SK-N-SH (cell line): Measurements from ENCODE around the gene ATAD1. TPM values are rescaled to one million over a fixed set of nuclear protein-coding genes. Genes with fewer than 3 reads are reported as not detected.

Experiments used
- CTCF ChIA-PET: fragments of 300-600, 350-600 bp; formaldehyde crosslinking; extraction: SDS; loops from one replicate; lab custom pipeline; 2021; lab: Yijun Ruan, JAX
- POLR2A ChIA-PET: fragments of 350-600 bp; sonication (Branson Sonifier 250); formaldehyde crosslinking; extraction: SDS; loops from one replicate; lab custom pipeline; 2020; ENCODE audit warnings: antibody characterized with exemption, inconsistent platforms; lab: Yijun Ruan, JAX
- DNase-seq: peaks from one replicate; pipeline ENCODE4 v3.0.0; 2012
- H2AFZ ChIP-seq: fragments of 200-600 bp; sonication (generic); 2 replicates; pipeline ENCODE4 v1.8.1; 2016; ENCODE audit warnings: antibody characterized with exemption, mild to moderate bottlenecking, low read depth
- H3F3A ChIP-seq: fragments of 200-600 bp; sonication (generic); replicated peaks from 2 replicates; pipeline ENCODE3; 2016; ENCODE audit warnings: antibody characterized with exemption, mild to moderate bottlenecking; ENCODE audit not compliant: insufficient read depth
- H3K27ac ChIP-seq, 2 experiments: fragments of 200-500 bp in 1 of 2; fragments of 200-600 bp in 1 of 2; sonication (Bioruptor generic) in 1 of 2; sonication (generic), shearing (Covaris generic) in 1 of 2; 2 replicates each; pipeline versions ENCODE4 v1.5.1 to v1.6.1; 2014 to 2016; ENCODE audit warnings: low read depth in 2 of 2, inconsistent platforms in 1 of 2, low read length in 1 of 2, mild to moderate bottlenecking in 1 of 2, mixed read lengths in 1 of 2
- H3K27me3 ChIP-seq: fragments of 200-600 bp; sonication (generic), shearing (Covaris generic); 2 replicates; pipeline ENCODE4 v1.6.1; 2016; ENCODE audit warnings: mixed run types; ENCODE audit not compliant: insufficient read depth
- H3K36me3 ChIP-seq, 2 experiments: fragments of 200-500 bp in 1 of 2; fragments of 200-600 bp in 1 of 2; sonication (Bioruptor generic) in 1 of 2; sonication (generic) in 1 of 2; replicated peaks in 1 of 2; 2 replicates each; pipeline versions ENCODE3 to v1.5.1; 2014 to 2016; ENCODE audit warnings: low read length in 1 of 2, mild to moderate bottlenecking in 1 of 2; ENCODE audit not compliant: insufficient read depth in 2 of 2, control insufficient read depth in 1 of 2
- H3K4me1 ChIP-seq, 2 experiments: fragments of 200-500 bp in 1 of 2; fragments of 200-600 bp in 1 of 2; sonication (Bioruptor generic) in 1 of 2; sonication (generic), shearing (Covaris generic) in 1 of 2; 2 replicates each; pipeline versions ENCODE4 v1.5.1 to v1.6.1; 2014 to 2016; ENCODE audit warnings: low read depth in 1 of 2, low read length in 1 of 2, mixed run types in 1 of 2; ENCODE audit not compliant: insufficient read depth in 2 of 2, control insufficient read depth in 1 of 2
- H3K4me2 ChIP-seq: fragments of 200-600 bp; sonication (generic), shearing (Covaris generic); 2 replicates; pipeline ENCODE4 v1.6.1; 2017; ENCODE audit warnings: mixed run types
- H3K4me3 ChIP-seq, 2 experiments: fragments of 200-500 bp in 1 of 2; fragments of 200-600 bp in 1 of 2; sonication (Bioruptor generic) in 1 of 2; sonication (generic), shearing (Covaris generic) in 1 of 2; 2 replicates each; pipeline versions ENCODE4 v1.5.1 to v1.8.1; 2014 to 2016; ENCODE audit warnings: low read depth in 2 of 2, inconsistent platforms in 1 of 2, low read length in 1 of 2, mild to moderate bottlenecking in 1 of 2, mixed read lengths in 1 of 2, moderate library complexity in 1 of 2
- H3K79me2 ChIP-seq: fragments of 200-600 bp; sonication (generic); 2 replicates; pipeline ENCODE4 v1.8.1; 2017; ENCODE audit warnings: mild to moderate bottlenecking; ENCODE audit not compliant: insufficient read depth
- H3K9ac ChIP-seq: fragments of 200-600 bp; sonication (generic); 2 replicates; pipeline ENCODE4 v1.6.1; 2017; ENCODE audit warnings: mixed run types
- H3K9me2 ChIP-seq: fragments of 200-600 bp; sonication (generic); 2 replicates; pipeline ENCODE4 v1.6.1; 2017; ENCODE audit warnings: mixed run types
- H3K9me3 ChIP-seq: fragments of 200-600 bp; sonication (generic); 2 replicates; pipeline ENCODE4 v1.6.1; 2017; ENCODE audit warnings: mixed run types, mild to moderate bottlenecking, moderate library complexity
- H4K20me1 ChIP-seq: fragments of 200-600 bp; sonication (generic); 2 replicates; pipeline ENCODE4 v1.6.1; 2017; ENCODE audit warnings: mild to moderate bottlenecking, mixed run types; ENCODE audit not compliant: insufficient read depth
- CHD2 ChIP-seq: fragments of 150-350 bp; IDR thresholded peaks from 2 replicates; pipeline ENCODE4 v1.6.1; 2018; ENCODE audit warnings: low read length; ENCODE audit not compliant: partially characterized antibody
- EP300 ChIP-seq, 2 experiments: IDR thresholded peaks; 2 replicates each; pipeline versions ENCODE4 v1.4.0 to v1.6.1; 2012; ENCODE audit warnings: borderline replicate concordance in 1 of 2, low read depth in 1 of 2, low read length in 1 of 2
- EZH2phosphoT487 ChIP-seq: fragments of 200-600 bp; sonication (generic); IDR thresholded peaks from 2 replicates; pipeline ENCODE4 v1.6.1; 2017; ENCODE audit warnings: low read depth, mixed run types, mild to moderate bottlenecking, antibody characterized with exemption, moderate library complexity, borderline replicate concordance
- FOSL2 ChIP-seq: IDR thresholded peaks from 2 replicates; pipeline ENCODE4 v1.4.0; 2012; ENCODE audit warnings: low read depth, mild to moderate bottlenecking, moderate library complexity, borderline replicate concordance
- FOXM1 ChIP-seq: IDR thresholded peaks from 2 replicates; pipeline ENCODE4 v1.4.0; 2012; ENCODE audit warnings: low read depth, mild to moderate bottlenecking
- GABPA ChIP-seq: IDR thresholded peaks from 2 replicates; pipeline ENCODE4 v1.4.0; 2012; ENCODE audit warnings: low read depth, mild to moderate bottlenecking
- MEF2A ChIP-seq: IDR thresholded peaks from 2 replicates; pipeline ENCODE4 v1.4.0; 2012; ENCODE audit warnings: low read depth, borderline replicate concordance
- NFIC ChIP-seq: IDR thresholded peaks from 2 replicates; pipeline ENCODE4 v1.4.0; 2012; ENCODE audit warnings: borderline replicate concordance
- NRF1 ChIP-seq: IDR thresholded peaks from 2 replicates; pipeline ENCODE4 v1.6.1; 2012; ENCODE audit warnings: low read depth, mild to moderate bottlenecking, low read length
- RAD21 ChIP-seq: IDR thresholded peaks from 2 replicates; pipeline ENCODE4 v1.6.1; 2012; ENCODE audit warnings: mild to moderate bottlenecking, low read length
- RCOR1 ChIP-seq: fragments of 150-350 bp; IDR thresholded peaks from 2 replicates; pipeline ENCODE4 v1.6.1; 2017; ENCODE audit warnings: antibody characterized with exemption, low read length
- RXRA ChIP-seq: IDR thresholded peaks from 2 replicates; pipeline ENCODE4 v1.4.0; 2012; ENCODE audit warnings: low read depth, mild to moderate bottlenecking, borderline replicate concordance
- SMC3 ChIP-seq: IDR thresholded peaks from 2 replicates; pipeline ENCODE4 v1.6.1; 2012; ENCODE audit warnings: low read depth, low read length, improper control_type of control experiment
- TAF1 ChIP-seq: IDR thresholded peaks from 2 replicates; pipeline ENCODE4 v1.6.1; 2012; ENCODE audit warnings: low read depth, mild to moderate bottlenecking, low read length, moderate library complexity, borderline replicate concordance
- TEAD4 ChIP-seq: IDR thresholded peaks from 2 replicates; pipeline ENCODE4 v1.4.0; 2012; ENCODE audit warnings: mild to moderate bottlenecking, borderline replicate concordance; ENCODE audit not compliant: insufficient read depth
- WGBS: methylation state at CpG from one replicate; pipeline ENCODE4 v1.1.6; 2017; ENCODE audit warnings: low lambda C conversion rate; 5-methylcytosine and 5-hydroxymethylcytosine counted together
- polyA plus RNA-seq, 3 experiments: library from polyadenylated mRNA; depleted of rRNA; stranded (reverse); fragments of >200 nt; gene quantifications; 2 replicates each; pipeline ENCODE4 v1.2.3, GENCODE V29; 2012
- TF ChIP-seq, protein P1 (sequence below): IDR thresholded peaks from 2 replicates; pipeline ENCODE4 v1.4.0; 2012; ENCODE audit warnings: low read depth
- TF ChIP-seq, protein P2 (sequence below): fragments of 200-600 bp; sonication (generic); IDR thresholded peaks from 2 replicates; pipeline ENCODE4 v1.6.1; 2017; ENCODE audit warnings: antibody characterized with exemption, mild to moderate bottlenecking, moderate library complexity
- TF ChIP-seq, protein P3 (sequence below): IDR thresholded peaks from 2 replicates; pipeline ENCODE4 v1.6.1; 2012; ENCODE audit warnings: mild to moderate bottlenecking, low read depth, low read length, moderate library complexity
- TF ChIP-seq, protein P4 (sequence below): IDR thresholded peaks from 2 replicates; pipeline ENCODE4; 2012

ATAD1 gene
- polyA plus RNA-seq, 1 of the 3 experiments (the other 2 are of a cell fraction): 13.5 TPM

DNA sequence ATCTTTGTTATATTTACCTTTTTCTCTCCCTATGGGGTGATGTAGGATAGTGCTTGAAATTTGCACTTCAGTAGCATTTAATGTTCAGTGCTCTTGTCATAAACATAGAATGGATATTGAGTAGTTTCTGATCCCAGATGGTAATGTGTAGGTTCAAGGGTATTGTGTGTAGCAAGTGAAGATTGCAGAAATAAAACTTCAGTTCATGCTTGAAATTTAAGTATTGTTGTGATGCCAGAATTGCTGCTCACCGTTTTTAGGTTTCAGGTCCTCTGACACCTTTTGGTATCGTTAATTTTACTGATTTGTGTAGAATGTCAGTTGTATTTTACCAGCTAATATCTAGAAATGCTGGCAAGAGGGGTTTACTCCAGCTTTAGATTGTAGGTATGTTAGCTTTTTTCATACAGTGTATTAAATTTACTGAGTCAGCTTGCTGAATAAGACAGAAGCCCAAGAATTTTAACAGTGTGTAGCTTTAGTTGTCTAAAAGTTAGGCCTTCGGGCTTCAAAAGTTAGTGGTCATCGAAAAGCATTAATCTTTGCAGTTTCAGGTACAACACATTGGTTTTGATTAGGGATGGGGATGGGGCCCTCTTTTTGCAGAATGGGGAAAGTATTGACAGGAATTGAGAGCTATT is 47.3 kb upstream of the ATAD1 start:
- peak overlapping the region; percentile 94 for H3K9ac ChIP-seq
- H3F3A ChIP-seq: peaks cover 32% of the 10 kb centered on the region
- TF ChIP-seq SMC3: no peak
- no peak for TF ChIP-seq GABPA
- no peak for TF ChIP-seq EP300 (IDR thresholded peaks at IDR 0.05; ENCODE audit: borderline replicate concordance in 1 of 2, low read depth in 1 of 2, low read length in 1 of 2)
- TF ChIP-seq RCOR1: no peak
- TF ChIP-seq RAD21: no peak
- no peak for TF ChIP-seq TAF1
- TF ChIP-seq EZH2phosphoT487: no peak
- TF ChIP-seq NFIC: no peak
- TF ChIP-seq, protein P1, sequence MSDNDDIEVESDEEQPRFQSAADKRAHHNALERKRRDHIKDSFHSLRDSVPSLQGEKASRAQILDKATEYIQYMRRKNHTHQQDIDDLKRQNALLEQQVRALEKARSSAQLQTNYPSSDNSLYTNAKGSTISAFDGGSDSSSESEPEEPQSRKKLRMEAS: no peak
- no peak for TF ChIP-seq NRF1
- no peak for TF ChIP-seq RXRA
- TF ChIP-seq CHD2: no peak
- TF ChIP-seq, all 33 proteins: peak for 0
- Histone ChIP-seq H4K20me1 (peaks cover 53% of the 10 kb centered on the region), H3K36me3 (peaks cover 11 to 13% of the 10 kb centered on the region in 2 experiments), H3K4me1 (peaks cover 5 to 14% of the 10 kb centered on the region in 2 experiments; a peak in 3 of 4 replicates), H3K27ac (peak overlapping the region; percentile 69 to 91), H3K27me3 (no peaks in the 10 kb centered on the region), H3K79me2 (peaks cover 67% of the 10 kb centered on the region), H3K9me3 (no peaks in the 10 kb centered on the region), H3K4me2 (peak overlapping the region; percentile 76), H3K9me2 (no peaks in the 10 kb centered on the region), H2AFZ (no peak overlapping the region), H3K4me3 (peak overlapping the region; percentile 79 to 97)
- ChIA-PET POLR2A (interaction anchor here (0.6 kb wide), 1 partner anchor 176 kb away, joined by 3 read pairs; no protein-coding TSS in a partner anchor), CTCF (interaction anchor here (0.9 to 2.0 kb wide), 3 partner anchors 519 to 687 kb away, joined by 4 to 11 read pairs (median 4); no protein-coding TSS in a partner anchor)
- DNase-seq: no peak
- 3% methylated on average over 4 of the region's 4 CpGs for WGBS

DNA sequence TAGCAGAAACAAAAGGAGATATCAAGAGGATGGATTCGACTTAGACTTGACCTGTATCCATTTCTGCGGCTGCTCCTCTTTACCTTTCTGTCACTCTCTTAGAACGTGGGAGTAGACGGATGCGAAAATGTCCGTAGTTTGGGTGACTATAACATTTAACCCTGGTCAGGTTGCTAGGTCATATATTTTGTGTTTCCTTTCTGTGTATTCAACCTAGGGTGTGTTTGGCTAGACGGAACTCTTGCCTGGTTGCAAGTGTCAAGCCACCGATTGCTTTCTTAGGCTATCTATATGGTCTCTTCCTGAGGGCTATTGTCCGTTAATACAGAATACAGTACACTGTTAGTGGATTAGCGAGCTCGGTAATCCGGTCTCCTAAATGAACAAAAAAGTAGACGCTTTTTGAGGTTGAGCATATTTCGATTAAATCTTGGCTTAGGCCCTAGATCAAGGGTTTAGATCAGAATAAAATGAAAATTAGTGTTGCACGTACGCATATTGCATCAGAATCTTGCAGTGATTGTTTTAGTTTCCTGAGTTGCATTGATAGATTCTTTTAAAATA is 46.6 kb upstream of the ATAD1 start:
- peak overlapping the region; percentile 79 to 97 for H3K4me3 ChIP-seq
- peaks cover 48% of the 10 kb centered on the region for H4K20me1 ChIP-seq
- peak overlapping the region; percentile 94 for H3K9ac ChIP-seq
- no peak overlapping the region for H2AFZ ChIP-seq
- under 1% methylated on average over 16 of the region's 16 CpGs for WGBS
- H3K27me3 ChIP-seq: no peaks in the 10 kb centered on the region
- no peaks in the 10 kb centered on the region for H3K9me2 ChIP-seq
- peaks cover 60% of the 10 kb centered on the region for H3K79me2 ChIP-seq
- CTCF ChIA-PET: interaction anchor here (1.2 to 2.0 kb wide), 2 partner anchors 522 to 525 kb away, joined by 3 to 11 read pairs; no protein-coding TSS in a partner anchor
- H3K4me2 ChIP-seq: peak overlapping the region; percentile 76
- no peaks in the 10 kb centered on the region for H3K9me3 ChIP-seq
- peak overlapping the region; percentile 69 to 91 for H3K27ac ChIP-seq
- H3K36me3 ChIP-seq: peaks cover 11 to 13% of the 10 kb centered on the region in 2 experiments
- DNase-seq: no peak
- peaks cover 0 to 13% of the 10 kb centered on the region in 2 experiments; a peak in 3 of 4 replicates for H3K4me1 ChIP-seq
- peaks cover 38% of the 10 kb centered on the region for H3F3A ChIP-seq
- POLR2A ChIA-PET: interaction anchor here (0.6 to 3.0 kb wide), 4 partner anchors 24 to 523 kb away, joined by 3 to 37 read pairs (median 4); no protein-coding TSS in a partner anchor
- TF ChIP-seq FOSL2 (no peak), FOXM1 (no peak), EZH2phosphoT487 (no peak), EP300 (IDR thresholded peaks at IDR 0.05; ENCODE audit: borderline replicate concordance in 1 of 2, low read depth in 1 of 2, low read length in 1 of 2) (no peak), TEAD4 (no peak), MEF2A (no peak)
- TF ChIP-seq, protein P2, sequence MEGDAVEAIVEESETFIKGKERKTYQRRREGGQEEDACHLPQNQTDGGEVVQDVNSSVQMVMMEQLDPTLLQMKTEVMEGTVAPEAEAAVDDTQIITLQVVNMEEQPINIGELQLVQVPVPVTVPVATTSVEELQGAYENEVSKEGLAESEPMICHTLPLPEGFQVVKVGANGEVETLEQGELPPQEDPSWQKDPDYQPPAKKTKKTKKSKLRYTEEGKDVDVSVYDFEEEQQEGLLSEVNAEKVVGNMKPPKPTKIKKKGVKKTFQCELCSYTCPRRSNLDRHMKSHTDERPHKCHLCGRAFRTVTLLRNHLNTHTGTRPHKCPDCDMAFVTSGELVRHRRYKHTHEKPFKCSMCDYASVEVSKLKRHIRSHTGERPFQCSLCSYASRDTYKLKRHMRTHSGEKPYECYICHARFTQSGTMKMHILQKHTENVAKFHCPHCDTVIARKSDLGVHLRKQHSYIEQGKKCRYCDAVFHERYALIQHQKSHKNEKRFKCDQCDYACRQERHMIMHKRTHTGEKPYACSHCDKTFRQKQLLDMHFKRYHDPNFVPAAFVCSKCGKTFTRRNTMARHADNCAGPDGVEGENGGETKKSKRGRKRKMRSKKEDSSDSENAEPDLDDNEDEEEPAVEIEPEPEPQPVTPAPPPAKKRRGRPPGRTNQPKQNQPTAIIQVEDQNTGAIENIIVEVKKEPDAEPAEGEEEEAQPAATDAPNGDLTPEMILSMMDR: no peak
- TF ChIP-seq, protein P3, sequence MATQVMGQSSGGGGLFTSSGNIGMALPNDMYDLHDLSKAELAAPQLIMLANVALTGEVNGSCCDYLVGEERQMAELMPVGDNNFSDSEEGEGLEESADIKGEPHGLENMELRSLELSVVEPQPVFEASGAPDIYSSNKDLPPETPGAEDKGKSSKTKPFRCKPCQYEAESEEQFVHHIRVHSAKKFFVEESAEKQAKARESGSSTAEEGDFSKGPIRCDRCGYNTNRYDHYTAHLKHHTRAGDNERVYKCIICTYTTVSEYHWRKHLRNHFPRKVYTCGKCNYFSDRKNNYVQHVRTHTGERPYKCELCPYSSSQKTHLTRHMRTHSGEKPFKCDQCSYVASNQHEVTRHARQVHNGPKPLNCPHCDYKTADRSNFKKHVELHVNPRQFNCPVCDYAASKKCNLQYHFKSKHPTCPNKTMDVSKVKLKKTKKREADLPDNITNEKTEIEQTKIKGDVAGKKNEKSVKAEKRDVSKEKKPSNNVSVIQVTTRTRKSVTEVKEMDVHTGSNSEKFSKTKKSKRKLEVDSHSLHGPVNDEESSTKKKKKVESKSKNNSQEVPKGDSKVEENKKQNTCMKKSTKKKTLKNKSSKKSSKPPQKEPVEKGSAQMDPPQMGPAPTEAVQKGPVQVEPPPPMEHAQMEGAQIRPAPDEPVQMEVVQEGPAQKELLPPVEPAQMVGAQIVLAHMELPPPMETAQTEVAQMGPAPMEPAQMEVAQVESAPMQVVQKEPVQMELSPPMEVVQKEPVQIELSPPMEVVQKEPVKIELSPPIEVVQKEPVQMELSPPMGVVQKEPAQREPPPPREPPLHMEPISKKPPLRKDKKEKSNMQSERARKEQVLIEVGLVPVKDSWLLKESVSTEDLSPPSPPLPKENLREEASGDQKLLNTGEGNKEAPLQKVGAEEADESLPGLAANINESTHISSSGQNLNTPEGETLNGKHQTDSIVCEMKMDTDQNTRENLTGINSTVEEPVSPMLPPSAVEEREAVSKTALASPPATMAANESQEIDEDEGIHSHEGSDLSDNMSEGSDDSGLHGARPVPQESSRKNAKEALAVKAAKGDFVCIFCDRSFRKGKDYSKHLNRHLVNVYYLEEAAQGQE: no peak
- TF ChIP-seq, protein P4, sequence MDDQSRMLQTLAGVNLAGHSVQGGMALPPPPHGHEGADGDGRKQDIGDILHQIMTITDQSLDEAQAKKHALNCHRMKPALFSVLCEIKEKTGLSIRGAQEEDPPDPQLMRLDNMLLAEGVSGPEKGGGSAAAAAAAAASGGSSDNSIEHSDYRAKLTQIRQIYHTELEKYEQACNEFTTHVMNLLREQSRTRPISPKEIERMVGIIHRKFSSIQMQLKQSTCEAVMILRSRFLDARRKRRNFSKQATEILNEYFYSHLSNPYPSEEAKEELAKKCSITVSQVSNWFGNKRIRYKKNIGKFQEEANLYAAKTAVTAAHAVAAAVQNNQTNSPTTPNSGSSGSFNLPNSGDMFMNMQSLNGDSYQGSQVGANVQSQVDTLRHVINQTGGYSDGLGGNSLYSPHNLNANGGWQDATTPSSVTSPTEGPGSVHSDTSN: no peak
